ENCODE results near the gene CAD.

- TF ChIP-seq CTCF (IDR thresholded peaks at IDR 0.05) (no peak), POLR2A (IDR thresholded peaks at IDR 0.05) (no peak)
Measured at GRCh38 chr2:27220091-27220490, 2.9 kb downstream of the CAD start.

Measured in esophagus squamous epithelium (tissue), 4 donors.